Suppressor macrophage (primary cell): ENCODE data around the gene BLM.

ENCODE experiments used
- DNase-seq, 4 experiments: peaks; one replicate each; pipeline ENCODE4 v3.0.0-alpha.2; 2020 to 2022

Gene BLM

DNA sequence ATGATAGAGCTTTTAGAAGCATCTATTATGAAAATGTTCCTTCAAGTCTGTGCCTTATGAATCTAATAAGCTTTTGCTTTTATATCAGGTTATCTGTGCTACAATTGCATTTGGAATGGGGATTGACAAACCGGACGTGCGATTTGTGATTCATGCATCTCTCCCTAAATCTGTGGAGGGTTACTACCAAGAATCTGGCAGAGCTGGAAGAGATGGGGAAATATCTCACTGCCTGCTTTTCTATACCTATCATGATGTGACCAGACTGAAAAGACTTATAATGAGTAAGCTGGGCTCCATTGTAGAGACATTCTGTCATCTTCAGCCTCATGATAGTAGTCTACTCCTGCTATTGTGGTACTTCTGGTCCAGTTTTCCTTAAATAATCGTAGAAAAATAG, 73.4 kb downstream of the BLM start:
- no peak for DNase-seq

DNA sequence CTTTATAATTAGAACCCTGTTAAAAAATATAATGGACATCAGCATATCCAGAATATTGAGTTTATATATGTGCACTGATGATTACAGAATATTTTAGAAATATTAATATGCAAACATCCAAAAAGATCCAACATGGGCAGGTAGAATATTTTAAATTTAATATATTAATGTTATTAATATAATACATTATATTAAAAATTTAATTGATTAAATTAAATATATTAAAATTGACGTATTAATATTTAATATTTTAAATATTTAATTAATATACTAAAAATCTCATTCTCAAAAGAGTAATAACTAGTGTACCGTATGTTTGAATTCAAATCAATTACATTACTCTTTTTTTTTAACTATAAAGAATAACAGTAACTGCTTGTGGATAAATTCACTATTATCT, 77.4 kb downstream of the BLM start:
- DNase-seq = no peak

DNA sequence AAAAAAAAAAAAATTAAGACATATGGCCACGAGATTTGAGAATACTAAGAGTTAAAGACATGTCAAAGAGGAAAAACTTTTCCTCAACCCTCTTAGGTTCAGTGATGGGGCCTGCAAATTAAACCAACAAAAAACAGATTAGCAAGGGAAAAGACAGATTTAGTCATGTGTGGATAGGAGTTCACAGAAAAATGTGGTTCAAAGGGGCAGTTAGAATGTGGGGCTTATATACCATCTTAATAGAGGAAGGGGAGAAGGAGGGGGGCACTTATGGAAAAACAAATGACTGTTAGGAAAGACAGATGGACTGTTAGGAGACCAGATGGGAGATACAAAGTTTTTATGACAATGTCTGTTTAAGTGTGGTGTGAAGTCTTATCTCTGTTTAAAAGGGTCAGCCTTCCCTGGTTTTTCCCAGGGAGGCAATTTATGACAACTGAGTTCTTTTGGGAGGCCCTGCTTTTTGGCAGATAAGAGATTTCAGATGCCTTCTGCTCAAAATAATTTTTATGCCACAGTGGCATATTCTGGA, 82.6 kb downstream of the BLM start:
- no peak for DNase-seq

DNA sequence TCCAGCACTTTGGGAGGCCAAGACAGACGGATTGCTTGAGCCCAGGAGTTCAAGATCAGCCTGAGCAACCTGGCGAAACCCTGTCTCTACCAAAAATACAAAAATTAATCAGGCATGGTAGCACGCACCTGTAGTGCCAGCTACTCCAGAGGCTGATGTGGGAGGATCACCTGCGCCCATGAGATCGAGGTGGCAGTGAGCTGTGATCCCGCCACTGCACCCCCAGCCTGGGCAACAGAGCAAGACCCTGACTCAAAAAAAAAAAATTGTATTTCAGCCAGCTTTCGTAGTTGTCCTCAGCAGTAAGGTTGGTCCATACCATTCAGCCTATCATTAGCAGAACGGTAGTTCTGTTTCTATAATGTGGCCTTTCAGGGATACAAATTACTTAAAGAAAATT, 84.7 kb downstream of the BLM start:
- DNase-seq = no peak

DNA sequence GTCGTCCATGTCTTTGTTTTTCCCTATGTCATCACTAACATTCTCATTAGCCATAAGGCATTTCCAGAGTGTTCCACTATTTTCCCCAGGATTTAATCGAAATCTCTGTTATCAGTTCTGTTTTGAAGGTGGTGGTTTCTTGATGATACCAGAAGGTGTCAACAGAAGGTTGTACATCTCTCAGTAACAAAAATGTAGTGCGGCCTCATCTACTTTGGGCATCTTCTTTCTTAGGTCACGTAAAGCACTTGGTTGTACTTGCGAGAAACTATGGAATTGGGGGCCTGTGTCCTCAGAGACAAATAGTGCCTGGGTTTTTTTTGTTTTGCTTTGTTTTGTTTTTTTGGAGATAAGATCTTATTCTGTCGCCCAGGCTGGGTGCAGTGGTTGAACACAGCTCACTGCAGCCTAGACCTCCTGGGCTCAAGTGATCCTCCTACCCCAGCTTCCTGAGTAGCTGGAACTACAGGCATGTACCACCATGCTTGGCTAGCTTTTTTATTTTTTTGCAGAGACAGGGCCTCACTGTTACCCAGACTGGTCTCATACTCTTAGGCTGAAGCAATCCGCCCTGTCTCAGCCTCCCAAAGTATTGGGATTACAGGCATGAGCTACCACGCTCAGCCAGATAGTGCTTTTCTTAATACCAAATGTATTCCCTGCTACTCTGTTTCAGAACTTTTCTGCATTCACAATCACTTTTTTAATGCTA, 90.1 kb downstream of the BLM start:
- DNase-seq = no peak

DNA sequence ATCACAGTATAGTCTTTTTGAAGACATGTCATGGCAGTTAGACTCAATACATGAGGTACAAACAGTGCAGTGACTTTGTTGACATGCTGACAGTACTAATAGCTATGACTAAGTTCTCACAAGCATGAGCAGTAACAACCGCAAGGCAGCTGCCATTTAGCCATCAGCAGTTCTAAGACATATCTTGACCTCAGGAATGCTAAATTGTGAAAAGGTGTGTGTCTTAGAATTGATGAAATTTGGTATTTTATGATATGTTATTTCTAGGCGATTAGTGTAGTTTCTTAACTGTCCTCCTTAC, 90.6 kb downstream of the BLM start:
- DNase-seq = peak in 2 of 4 experiments; percentile 39 to 56

DNA sequence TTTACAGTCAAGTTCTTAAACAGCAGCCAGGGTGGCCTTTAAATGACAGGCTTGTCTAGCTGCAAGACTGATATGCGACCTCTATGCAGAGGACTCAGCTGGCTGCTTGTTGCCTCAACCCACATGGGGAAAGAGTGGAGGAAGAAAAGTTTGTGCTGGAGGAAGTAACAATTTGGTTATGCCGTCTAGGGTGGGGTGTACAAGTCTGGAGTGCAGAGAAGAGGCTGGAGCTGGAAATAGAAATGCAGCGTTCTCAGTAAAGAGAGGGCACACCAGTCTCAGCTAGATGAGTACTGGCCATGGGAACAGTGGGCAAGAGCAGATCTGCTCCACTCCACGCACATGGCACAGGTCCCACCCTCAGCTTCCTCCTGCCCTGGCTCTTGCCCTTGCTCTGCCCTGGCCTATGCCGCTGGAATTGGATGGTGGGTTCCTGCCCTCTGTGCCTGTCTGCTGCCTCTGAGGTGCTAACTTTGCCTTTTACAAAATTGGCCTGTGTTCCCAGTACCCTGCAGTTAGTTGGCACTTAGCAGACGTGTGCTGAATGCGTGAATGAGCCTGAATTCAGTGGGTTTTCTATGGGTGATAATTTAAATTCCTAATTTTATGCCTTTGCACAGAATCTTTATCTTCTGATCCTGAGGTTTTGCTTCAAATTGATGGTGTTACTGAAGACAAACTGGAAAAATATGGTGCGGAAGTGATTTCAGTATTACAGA, 91.5 kb downstream of the BLM start:
- DNase-seq = peak in 3 of 4 experiments; percentile 22 to 67 (median 51)

DNA sequence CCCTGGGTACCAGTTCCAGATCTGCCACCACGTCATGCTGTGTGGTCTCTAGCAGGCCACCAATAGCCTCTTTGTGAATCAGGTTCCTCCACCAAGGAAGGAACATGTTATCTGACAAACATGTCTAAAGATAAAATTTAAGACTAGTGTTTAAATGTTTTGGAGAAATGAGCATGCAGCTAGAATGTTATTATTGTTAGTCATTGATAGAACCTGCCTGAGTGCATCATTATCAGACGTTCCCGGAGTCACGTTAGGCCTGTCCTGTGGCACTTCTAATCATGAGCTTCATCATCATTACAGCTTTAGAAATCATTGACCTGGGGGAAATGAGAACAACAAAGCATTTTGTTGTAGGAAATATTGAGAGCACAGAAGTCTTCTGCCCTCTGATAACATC, 92.4 kb downstream of the BLM start:
- no peak for DNase-seq

DNA sequence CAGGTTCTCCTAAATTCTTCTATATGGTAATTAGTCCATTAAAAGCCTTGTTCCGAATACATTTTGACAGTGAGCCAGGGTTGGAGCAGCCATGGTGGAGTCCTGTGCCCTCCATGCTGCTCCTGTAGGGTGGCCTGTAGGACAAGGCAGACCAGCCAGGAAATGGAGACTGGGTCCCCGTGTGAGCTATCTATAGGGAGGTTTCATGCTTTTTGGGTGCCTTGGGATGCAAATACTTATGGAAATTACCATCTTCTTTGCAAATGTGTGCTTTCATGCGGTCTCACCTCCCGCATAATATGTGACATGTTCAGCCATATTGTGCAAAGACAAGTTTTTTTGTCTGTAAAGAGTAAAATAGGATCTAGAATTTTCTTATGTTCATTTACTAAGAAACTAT, 93.2 kb downstream of the BLM start:
- no peak for DNase-seq

DNA sequence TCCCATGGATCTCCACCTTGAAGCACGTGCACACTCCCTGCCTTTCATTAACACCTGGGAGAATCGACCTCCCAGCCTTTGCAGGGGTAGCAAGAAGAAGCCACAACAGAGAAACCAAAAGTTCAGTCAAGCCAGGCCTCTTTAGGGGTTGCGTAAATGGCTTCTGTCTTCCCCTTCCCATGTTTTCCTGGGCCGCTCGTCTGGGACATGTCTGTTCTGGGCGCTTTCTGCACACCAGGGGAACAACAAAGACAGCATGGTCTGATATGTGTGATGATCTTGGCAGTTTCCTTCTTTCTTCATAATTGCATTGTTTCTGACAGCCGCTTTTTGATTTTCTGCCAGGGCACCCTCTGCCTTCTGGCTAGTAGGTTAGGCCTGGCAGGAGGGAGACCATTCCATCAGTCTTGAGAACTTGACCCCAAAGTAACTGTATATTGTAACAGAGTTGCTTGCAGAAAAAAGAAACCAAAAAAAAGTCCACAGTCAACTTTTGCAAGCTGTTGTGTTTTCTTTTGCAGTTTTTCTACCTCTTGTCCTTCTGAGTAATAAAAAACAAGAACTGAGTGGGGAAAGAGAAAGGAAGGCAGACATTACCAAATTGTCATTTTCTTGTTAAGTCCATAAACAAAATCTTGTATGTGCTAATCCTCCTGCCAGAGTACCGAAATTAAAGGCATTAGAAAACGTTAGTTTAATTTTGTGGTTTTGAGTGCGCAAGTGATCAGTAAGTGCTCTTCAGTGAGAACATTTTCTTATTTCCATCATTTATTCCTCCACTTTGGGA, 95.2 kb downstream of the BLM start:
- DNase-seq = peak in 3 of 4 experiments; percentile 33 to 53 (median 44)

DNA sequence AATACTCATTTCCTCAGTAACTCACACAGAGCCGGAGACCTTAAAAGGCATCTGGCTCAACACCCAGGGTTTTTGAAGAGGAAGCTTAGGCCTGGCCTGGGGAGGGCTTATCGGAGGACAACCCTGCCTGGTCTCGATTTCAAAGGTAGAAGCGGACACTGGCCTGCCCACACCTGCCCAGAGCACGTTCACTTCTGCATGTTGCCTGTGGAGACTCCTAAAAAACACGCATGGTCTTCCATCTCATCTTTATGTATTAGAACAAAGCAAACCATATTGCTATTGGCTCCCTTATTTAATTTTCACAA, 95.8 kb downstream of the BLM start:
- DNase-seq = peak in 3 of 4 experiments; percentile 43 to 50 (median 49)

DNA sequence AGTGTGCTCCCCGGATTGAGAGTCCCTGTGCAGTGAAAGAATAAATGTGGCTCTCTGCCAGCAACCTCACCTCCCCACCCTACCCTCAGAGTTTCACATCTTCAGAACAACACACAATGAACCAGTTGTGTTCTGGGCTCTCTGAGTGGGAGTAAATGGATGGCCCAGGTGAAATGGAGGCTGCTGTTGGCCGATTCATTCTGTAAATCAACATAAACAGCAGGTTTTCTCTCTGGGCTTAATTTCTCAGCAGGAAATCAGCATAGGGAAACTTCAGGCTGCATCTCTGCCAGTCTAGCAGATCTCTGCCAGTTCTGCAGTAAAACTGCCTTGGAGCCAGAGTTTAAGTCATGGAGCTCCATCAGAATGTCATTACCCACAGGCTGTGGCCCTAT, 96.6 kb downstream of the BLM start:
- DNase-seq = no peak

DNA sequence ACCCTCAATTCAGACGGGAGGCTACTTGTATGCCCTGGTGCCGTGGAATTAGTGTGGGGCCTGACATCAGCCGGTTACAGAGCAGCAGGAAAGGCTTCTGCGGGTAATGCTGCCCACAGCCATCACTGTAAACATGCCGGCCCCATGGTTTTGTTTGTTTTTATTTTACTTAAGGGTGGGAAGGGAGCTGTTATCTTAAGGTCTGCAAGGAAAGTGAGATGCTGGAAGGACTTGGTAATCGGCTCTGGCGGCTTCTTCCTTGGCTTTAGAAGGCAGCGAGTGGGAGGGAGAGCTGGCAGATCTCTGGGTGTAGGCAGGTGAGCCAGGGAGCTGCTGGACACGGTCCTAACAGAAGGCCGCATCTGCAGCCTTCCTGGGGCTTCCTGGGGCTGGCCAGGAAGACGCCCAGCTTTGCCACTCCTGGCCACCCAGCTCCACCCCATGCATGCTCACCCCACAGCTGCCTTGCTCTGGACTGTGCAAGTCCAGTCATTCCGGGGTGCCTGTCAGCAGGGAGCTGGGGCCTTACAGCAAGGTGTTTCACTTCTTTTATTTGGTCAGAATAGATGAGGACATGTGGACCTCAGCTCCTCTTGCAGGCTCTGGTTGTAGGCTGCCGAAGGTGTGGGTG, 97.2 kb downstream of the BLM start:
- DNase-seq = peak; percentile 15 to 63 (median 60)

DNA sequence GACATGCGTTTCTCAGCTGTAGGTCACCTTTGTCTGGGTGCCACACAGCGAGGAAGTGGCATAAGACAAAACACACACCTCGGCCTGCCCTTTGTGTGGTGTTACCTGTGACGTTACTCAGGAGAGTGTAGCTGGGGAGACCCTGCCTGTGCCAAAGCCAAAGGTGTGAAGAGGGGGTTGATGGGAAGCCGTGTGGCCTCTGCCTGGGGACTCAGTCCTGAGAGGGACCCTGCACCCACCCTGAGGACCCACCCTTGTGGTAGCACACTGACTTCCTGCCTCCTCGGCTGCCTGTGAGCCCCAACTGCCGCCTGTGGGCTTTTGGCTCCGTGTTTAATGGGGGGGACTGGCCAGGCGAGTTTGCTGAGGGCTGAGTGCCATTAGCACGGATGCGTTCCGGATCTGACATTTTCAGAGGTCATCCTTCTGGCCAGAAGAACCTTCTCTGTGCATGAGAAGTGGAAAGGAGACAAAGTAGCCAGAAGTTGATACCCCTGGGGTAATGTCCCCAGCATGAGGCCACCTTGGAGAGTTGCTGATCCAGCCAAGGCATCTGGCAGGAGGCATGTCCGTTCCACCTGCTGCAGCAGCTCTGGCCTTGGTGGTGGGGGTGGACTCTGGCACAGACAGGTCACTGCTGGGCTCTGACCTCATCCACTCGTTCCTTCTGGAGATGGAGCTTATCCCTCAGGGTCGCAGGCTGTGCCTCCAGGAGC, 99.4 kb downstream of the BLM start:
- DNase-seq = no peak

DNA sequence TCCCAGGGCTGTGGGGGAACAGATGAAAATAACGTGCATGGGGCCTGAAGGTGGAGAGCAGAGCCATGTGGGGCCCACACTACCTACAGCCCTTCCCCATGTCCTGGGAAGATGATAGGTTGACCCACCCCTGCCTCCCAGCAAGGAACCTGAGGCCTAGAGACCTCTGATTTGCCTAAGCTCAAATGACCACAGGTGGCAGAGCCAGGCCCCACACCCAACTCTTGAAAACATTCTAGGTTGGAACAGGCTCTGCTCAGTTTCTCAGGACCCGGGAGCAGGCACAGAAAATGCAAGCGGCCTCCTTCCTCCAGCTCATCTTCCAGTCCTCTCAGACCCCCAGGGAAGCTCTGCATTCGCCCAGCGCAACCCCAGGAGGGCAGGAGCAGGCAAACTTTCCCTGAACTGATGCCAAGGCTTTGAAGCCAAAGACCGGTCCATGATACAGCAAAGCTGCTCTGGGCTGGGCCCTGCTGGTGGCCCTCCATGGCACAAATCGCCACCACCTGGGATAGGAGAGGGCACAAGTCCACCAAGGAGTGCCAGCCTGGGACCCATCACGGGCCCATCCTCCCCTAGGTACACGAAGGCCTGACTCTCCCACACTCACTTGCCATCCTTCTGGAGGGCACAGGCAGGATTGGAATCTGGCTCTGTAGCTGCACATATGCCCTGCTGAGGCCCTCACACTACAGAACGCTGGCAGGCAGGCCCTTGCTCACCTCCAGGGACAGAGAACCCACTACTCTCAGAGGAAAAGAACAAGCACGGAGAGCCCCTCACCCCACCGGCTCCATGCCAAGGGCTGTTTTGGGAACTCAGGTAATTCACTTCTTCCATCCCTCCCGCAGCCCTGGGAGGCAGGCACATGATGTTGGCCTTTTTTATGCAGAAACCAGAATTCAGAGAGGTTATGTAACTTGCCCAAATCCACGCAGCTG, 100.2 kb downstream of the BLM start:
- no peak for DNase-seq

DNA sequence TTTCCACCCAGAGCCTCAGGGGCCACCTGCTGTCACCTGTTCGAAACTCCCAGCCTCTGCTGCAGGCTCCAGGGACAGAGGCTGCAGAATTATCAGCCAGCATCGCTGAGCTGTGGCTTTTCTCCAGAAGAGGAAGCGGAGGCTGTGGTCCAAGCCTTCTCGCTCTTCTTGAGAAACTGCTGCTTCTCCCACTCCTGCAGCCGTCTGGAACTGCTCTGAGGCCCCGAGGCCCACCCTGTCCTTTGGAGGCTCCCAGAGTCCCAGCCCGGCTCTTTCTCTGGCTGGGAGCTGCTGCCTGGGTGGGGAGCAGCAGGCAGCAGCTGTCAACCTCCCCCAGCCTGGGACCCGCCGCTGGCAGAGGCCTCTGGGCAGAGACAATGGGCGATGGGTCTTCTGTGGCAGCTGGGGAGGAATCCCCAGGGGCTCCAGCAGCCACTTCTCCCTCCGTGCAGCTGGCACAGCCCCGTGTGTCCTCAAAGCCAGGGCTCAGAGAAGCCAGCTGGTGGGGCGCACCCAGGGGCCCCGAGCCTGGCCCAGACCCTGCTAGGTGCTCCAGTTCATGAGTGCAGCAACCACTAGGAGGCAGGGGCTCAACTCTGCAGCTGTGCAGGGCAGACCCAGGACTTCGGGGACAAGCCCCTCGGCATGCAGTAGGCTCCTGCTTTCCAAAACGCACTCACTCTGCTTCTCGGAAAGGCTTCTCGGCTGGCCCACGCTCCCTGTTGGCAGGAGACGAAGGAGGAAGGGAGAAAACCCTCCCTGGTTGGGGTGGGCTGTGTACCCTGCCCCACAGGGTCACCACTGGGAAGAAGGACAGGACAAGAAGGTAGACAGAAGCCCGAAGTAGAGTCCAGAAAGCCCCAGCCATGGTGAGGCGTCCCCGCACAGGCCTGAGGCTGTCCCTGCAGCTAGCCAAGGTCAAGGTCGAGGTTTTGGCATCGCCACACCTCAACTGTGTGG, 101.4 kb downstream of the BLM start:
- peak; percentile 72 to 89 (median 87) for DNase-seq

DNA sequence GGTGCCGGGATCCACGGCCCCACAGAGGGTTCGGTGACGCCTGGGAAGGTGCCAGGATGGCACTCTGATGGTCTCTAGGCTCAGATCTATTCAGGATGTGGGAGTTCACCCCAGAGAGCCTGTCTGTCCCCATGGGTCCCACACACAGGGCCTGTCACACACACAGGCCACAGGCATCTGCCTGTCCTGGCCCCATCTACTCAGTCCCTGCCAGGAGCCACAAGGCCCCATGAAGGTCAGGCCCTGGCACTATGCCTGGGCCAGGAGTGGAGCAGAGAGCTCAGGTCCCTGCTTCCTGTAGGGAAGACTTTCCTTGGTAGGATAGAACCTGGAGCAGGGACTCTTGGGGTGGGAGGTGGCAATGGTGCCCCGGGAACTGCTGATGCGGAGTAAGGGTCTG, 102.2 kb downstream of the BLM start:
- no peak for DNase-seq

DNA sequence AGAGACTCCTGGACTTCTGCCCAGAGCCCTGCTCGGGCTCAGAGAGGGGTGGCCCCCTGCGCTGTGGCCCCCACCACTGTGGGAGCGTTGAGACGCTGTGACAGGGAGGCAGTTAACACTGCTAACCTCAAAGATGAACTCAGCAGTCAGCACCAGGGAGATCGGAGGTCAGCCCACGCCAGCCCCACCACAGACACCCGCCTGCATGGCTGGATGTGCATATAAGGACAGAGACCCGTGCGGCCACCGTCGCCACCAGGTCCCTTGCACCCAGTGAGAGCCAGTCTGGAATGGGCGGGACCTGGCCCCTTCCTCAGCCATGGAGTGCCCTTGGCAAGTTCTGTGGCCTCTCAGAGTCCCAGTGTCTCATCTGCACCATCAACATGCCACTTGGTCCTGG, 102.7 kb downstream of the BLM start:
- DNase-seq = peak in 3 of 4 experiments; percentile 22 to 60 (median 49)

DNA sequence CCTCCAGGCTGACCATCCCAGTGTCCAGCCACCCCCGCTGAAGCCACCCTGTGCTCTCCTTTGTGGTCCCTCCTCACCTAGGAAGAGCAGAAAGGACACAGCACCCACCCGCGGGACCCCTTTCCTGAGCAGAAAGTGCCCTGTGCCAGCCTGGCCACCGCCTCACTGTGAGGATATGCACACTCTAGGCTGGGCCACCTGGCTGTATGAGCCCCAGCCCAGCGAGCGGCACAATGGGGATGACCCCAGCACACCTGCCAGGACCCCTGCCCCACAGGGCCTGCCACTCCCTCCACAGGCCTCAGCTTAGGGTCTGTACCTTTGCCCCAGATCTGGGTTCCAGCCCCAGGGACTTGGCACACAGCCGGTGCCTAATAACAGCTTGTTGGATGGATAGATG, 103.3 kb downstream of the BLM start:
- no peak for DNase-seq
